K562 (cell line): ENCODE measurements around the gene BNC2. TPM values are rescaled to one million over a fixed set of nuclear protein-coding genes. Genes with fewer than 3 reads are reported as not detected.

Experiments
- ATAC-seq: fragments of 200-7000 bp; cut with Tn5 transposase; 3 replicates; pipeline ENCODE4 v1.9.1; 2020; ENCODE audit warnings: moderate library complexity
- BruUV-seq: library from RNA; stranded (reverse); fragments of 400-500 nt; replicated peaks from 2 replicates; lab custom pipeline; 2021; lab: Mats Ljungman, UMichigan
- CTCF ChIA-PET: fragments of 300-600 bp; formaldehyde crosslinking; extraction: SDS; loops from one replicate; lab custom pipeline; 2021; ENCODE audit warnings: low intra/inter-chr PET ratio; lab: Yijun Ruan, JAX
- POLR2A ChIA-PET: fragments of 300-600, 350-650 bp; sonication (Branson Sonifier 250); formaldehyde crosslinking; extraction: SDS; loops from one replicate; lab custom pipeline; 2021; ENCODE audit warnings: antibody characterized with exemption, inconsistent platforms; lab: Yijun Ruan, JAX
- DNase-seq, 4 experiments: peaks; one replicate each; pipeline versions ENCODE4 v3.0.0 to v3.0.0-alpha.2; 2011 to 2018; ENCODE audit warnings: low spot score in 3 of 4, mixed read lengths in 3 of 4; ENCODE audit errors: extremely low read depth in 1 of 4
- FAIRE-seq: peaks from 2 replicates; lab custom pipeline; 2011; peaks lifted over from hg19 to GRCh38; lab: Jason Lieb, UNC
- H2AFZ ChIP-seq: 2 replicates; pipeline ENCODE4 v1.6.0; 2011; ENCODE audit warnings: low read depth, low read length, control low read depth, inconsistent platforms
- H3K27ac ChIP-seq: fragments of 200-600 bp; 3 replicates; pipeline ENCODE4 v1.8.0; 2011; ENCODE audit warnings: low read depth, mild to moderate bottlenecking, control low read depth, inconsistent platforms, low read length, moderate library complexity, mixed read lengths; ENCODE audit errors: extremely low read depth
- H3K27me3 ChIP-seq, 2 experiments: fragments of 300-600 bp in 1 of 2; 2 replicates in 1 of 2; 3 replicates in 1 of 2; pipeline versions ENCODE4 v1.6.0 to v1.8.0; 2011; ENCODE audit warnings: inconsistent platforms in 2 of 2, low read length in 2 of 2, mild to moderate bottlenecking in 1 of 2, mixed read lengths in 1 of 2, moderate library complexity in 1 of 2; ENCODE audit not compliant: control insufficient read depth in 2 of 2, insufficient read depth in 2 of 2
- H3K36me3 ChIP-seq: fragments of 300-600 bp; 3 replicates; pipeline ENCODE4 v1.8.0; 2011; ENCODE audit warnings: mild to moderate bottlenecking, low read length, inconsistent platforms; ENCODE audit not compliant: control insufficient read depth, insufficient read depth
- H3K4me1 ChIP-seq, 2 experiments: fragments of 200-600 bp in 1 of 2; replicated peaks in 1 of 2; 2 replicates in 1 of 2; 3 replicates in 1 of 2; pipeline versions ENCODE4 v1.5.1 to v1.8.0; 2011; ENCODE audit warnings: inconsistent platforms in 2 of 2, low read length in 2 of 2, mild to moderate bottlenecking in 1 of 2, mixed read lengths in 1 of 2, moderate library complexity in 1 of 2; ENCODE audit not compliant: control insufficient read depth in 2 of 2, insufficient read depth in 2 of 2
- H3K4me2 ChIP-seq: 2 replicates; pipeline ENCODE4 v1.6.1; 2011; ENCODE audit warnings: low read length, control low read depth, inconsistent platforms, mixed read lengths; ENCODE audit not compliant: insufficient read depth
- H3K4me3 ChIP-seq: fragments of 200-600 bp; sonication (generic), shearing (Covaris generic); 2 replicates; pipeline ENCODE4 v1.5.1; 2016; ENCODE audit warnings: control low read depth, inconsistent platforms
- H3K79me2 ChIP-seq: fragments of 200-600 bp; 3 replicates; pipeline ENCODE4 v1.8.0; 2011; ENCODE audit warnings: low read length, inconsistent platforms; ENCODE audit not compliant: control insufficient read depth, insufficient read depth
- H3K9ac ChIP-seq, 2 experiments: 2 replicates each; pipeline versions ENCODE4 v1.6.0 to v1.6.1; 2011; ENCODE audit warnings: low read depth in 2 of 2, low read length in 2 of 2, control low read depth in 1 of 2, inconsistent platforms in 1 of 2, mild to moderate bottlenecking in 1 of 2, mixed read lengths in 1 of 2; ENCODE audit not compliant: insufficient read depth in 1 of 2
- H3K9me1 ChIP-seq: one replicate; pipeline ENCODE4 v1.6.0; 2011; ENCODE audit warnings: inconsistent platforms, mild to moderate bottlenecking, low read length, moderate library complexity; ENCODE audit not compliant: control insufficient read depth, insufficient read depth
- H3K9me3 ChIP-seq: replicated peaks from 2 replicates; pipeline ENCODE4 v1.5.1; 2011; ENCODE audit warnings: low read depth, low read length, inconsistent platforms; ENCODE audit not compliant: control insufficient read depth, insufficient read depth
- H4K20me1 ChIP-seq: replicated peaks from 2 replicates; pipeline ENCODE4 v1.6.1; 2011; ENCODE audit warnings: low read length, inconsistent platforms, mixed read lengths; ENCODE audit not compliant: control insufficient read depth, insufficient read depth
- BACH1 ChIP-seq: fragments of 200-800 bp; sonication (Bioruptor generic); IDR thresholded peaks from 2 replicates; pipeline ENCODE4 v1.6.1; 2016; ENCODE audit warnings: missing genetic modification characterization, missing compliant biosample characterization
- GABPB1 ChIP-seq: sonication (generic); formaldehyde crosslinking; IDR thresholded peaks from 2 replicates; pipeline ENCODE4 v1.8.0; 2022; ENCODE audit warnings: mild to moderate bottlenecking, missing genetic modification reagents
- NFIX ChIP-seq: fragments of 250-450 bp; sonication (Bioruptor Pico); IDR thresholded peaks from 2 replicates; pipeline ENCODE4 v1.4.0; 2020; ENCODE audit warnings: low read depth, mild to moderate bottlenecking, moderate library complexity
- PHB2 ChIP-seq: fragments of 450-650 bp; IDR thresholded peaks from 2 replicates; pipeline ENCODE4 v1.6.1; 2017; ENCODE audit warnings: low read depth
- PRPF4 ChIP-seq: fragments of 200-400 bp; formaldehyde crosslinking; IDR thresholded peaks from one replicate; pipeline ENCODE4 v1.6.1; 2017; ENCODE audit warnings: low read length, low read depth, mild to moderate bottlenecking; ENCODE audit not compliant: insufficient read depth, poor library complexity, severe bottlenecking
- RBM25 ChIP-seq: fragments of 200-400 bp; formaldehyde crosslinking; IDR thresholded peaks from 2 replicates; pipeline ENCODE4 v1.6.1; 2018; ENCODE audit warnings: low read length, low read depth, moderate library complexity; ENCODE audit not compliant: severe bottlenecking
- TFAP4 ChIP-seq: sonication (generic); formaldehyde crosslinking; IDR thresholded peaks from 2 replicates; pipeline ENCODE4 v1.8.0; 2022; ENCODE audit warnings: missing genetic modification reagents, mild to moderate bottlenecking, moderate library complexity, borderline replicate concordance
- ZNF146 ChIP-seq: IDR thresholded peaks from one replicate; pipeline ENCODE4 v1.6.1; 2018; ENCODE audit warnings: missing compliant biosample characterization; ENCODE audit not compliant: unreplicated experiment
- ZNF717 ChIP-seq: fragments of 250-450 bp; sonication (Bioruptor Pico); IDR thresholded peaks from 2 replicates; pipeline ENCODE4 v1.5.0; 2021
- WGBS: fragments of 100-300 bp; shearing (Covaris generic); methylation state at CpG from one replicate; pipeline ENCODE4 v1.1.6; 2016; ENCODE audit warnings: low coverage, mixed read lengths; ENCODE audit not compliant: insufficient coverage; ENCODE audit errors: missing lambda C conversion rate; 5-methylcytosine and 5-hydroxymethylcytosine counted together
- in situ Hi-C: fragments of 300-500 bp; cut with MboI; formaldehyde crosslinking; loops from 4 replicates; pipeline ENCODE4 v1.15.0; 2018; ENCODE audit warnings: inconsistent platforms, mixed read lengths
- intact Hi-C: fragments of 100-400 bp; cut with micrococcal nuclease; formaldehyde crosslinking; loops from 2 replicates; pipeline ENCODE4 v1.14.2; 2022
- polyA plus RNA-seq, 8 experiments: library from polyadenylated mRNA; depleted of rRNA in 4 of 8; stranded (reverse) in 5 of 8; unstranded in 3 of 8; fragments of >200 nt; fragmentation: Nextera tagmentation in 2 of 8; fragmentation: Illumina TruSeq in 1 of 8; extraction: Ambion mirVana in 2 of 8; extraction: Trizol in 1 of 8; gene quantifications; 2 replicates each; pipeline versions ENCODE4 v1.2.1 to v1.2.3, GENCODE V29; 2011 to 2014; ENCODE audit warnings: inconsistent platforms in 1 of 8, missing spikeins in 1 of 8
- total RNA-seq, 7 experiments: library from RNA; depleted of rRNA in 6 of 7; stranded (reverse); fragments of >200 nt in 6 of 7; fragmentation: Illumina TruSeq in 2 of 7; extraction: Trizol in 2 of 7; gene quantifications; 2 replicates each; pipeline versions ENCODE4 v1.2.1 to v1.2.3, GENCODE V29; 2011 to 2021; ENCODE audit warnings: low replicate concordance in 1 of 7

The BNC2 gene
- total and polyA plus RNA-seq, 9 of the 15 experiments (the other 6 are each of a cell fraction or from before 2014, with no cell fraction given): not detected

- WGBS: 0% methylated on average over 2 of the region's 2 CpGs
- Histone ChIP-seq H3K4me1 (no peaks in the 10 kb centered on the region), H3K27ac (no peak overlapping the region), H3K9me1 (no peaks in the 10 kb centered on the region), H3K9me3 (no peaks in the 10 kb centered on the region), H2AFZ (no peak overlapping the region), H3K4me3 (no peak overlapping the region), H3K9ac (no peak overlapping the region), H3K79me2 (no peaks in the 10 kb centered on the region), H3K4me2 (no peak overlapping the region), H4K20me1 (no peaks in the 10 kb centered on the region), H3K27me3 (no peaks in the 10 kb centered on the region), H3K36me3 (no peaks in the 10 kb centered on the region)
- BruUV-seq: no TSS peak
- intact Hi-C loops (no loop called here), in situ Hi-C loops (no loop called here)
- DNase-seq (no peak), ATAC-seq (no peak), FAIRE-seq (no peak)
- ChIA-PET CTCF (no interaction called here), POLR2A (no interaction called here)
- no peak for TF ChIP-seq PRPF4
- no peak for TF ChIP-seq ZNF146 (CRISPR knock-in tag)
- TF ChIP-seq ZNF717 (CRISPR knock-in tag): no peak
- no peak for TF ChIP-seq PHB2
Observed at GRCh38 chr9:16690628-16691027, 179.8 kb downstream of the BNC2 start.

- Histone ChIP-seq H3K36me3 (no peaks in the 10 kb centered on the region), H2AFZ (no peak overlapping the region), H3K27ac (no peak overlapping the region), H3K9ac (no peak overlapping the region), H3K79me2 (no peaks in the 10 kb centered on the region), H3K4me3 (no peak overlapping the region), H3K9me1 (no peaks in the 10 kb centered on the region), H3K27me3 (no peaks in the 10 kb centered on the region), H3K4me2 (no peak overlapping the region), H4K20me1 (no peaks in the 10 kb centered on the region), H3K4me1 (no peaks in the 10 kb centered on the region), H3K9me3 (no peaks in the 10 kb centered on the region)
- CTCF ChIA-PET: no interaction called here
- 6% methylated on average over 2 of the region's 2 CpGs for WGBS
- no peak for TF ChIP-seq TFAP4 (CRISPR knock-in tag)
- no peak for TF ChIP-seq BACH1 (tag)
- no peak for TF ChIP-seq NFIX
- TF ChIP-seq GABPB1 (CRISPR knock-in tag): no peak
- TF ChIP-seq RBM25: no peak
- intact Hi-C loops: no loop called here
- no peak for FAIRE-seq
- in situ Hi-C loops: no loop called here
- DNase-seq: no peak
- BruUV-seq: no TSS peak
- POLR2A ChIA-PET: no interaction called here
- no peak for ATAC-seq
Observed at GRCh38 chr9:16690205-16690604, 180.3 kb downstream of the BNC2 start.
